Neural progenitor cell (in vitro differentiated cells): Measurements from ENCODE around the gene GPC4. TPM values are rescaled to one million over a fixed set of nuclear protein-coding genes. Genes with fewer than 3 reads are reported as not detected.
A peak's percentile ranks its signal among the peaks of the same experiment; 100 is the strongest.

ENCODE experiments used
- DNase-seq: peaks from one replicate; pipeline ENCODE4 v3.0.0-alpha.2; 2016; ENCODE audit warnings: low spot score
- H2AFZ ChIP-seq: fragments of 200-600 bp; sonication (generic); replicated peaks from 2 replicates; pipeline ENCODE4 v1.6.1; 2016; ENCODE audit warnings: antibody characterized with exemption
- H3F3A ChIP-seq: fragments of 200-600 bp; sonication (generic); 2 replicates; pipeline ENCODE4 v1.6.1; 2016; ENCODE audit warnings: antibody characterized with exemption, low read depth
- H3K27ac ChIP-seq: fragments of 200-600 bp; sonication (generic); 2 replicates; pipeline ENCODE4 v1.5.1; 2016; ENCODE audit warnings: mild to moderate bottlenecking
- H3K27me3 ChIP-seq: fragments of 200-600 bp; sonication (generic); 2 replicates; pipeline ENCODE4 v1.6.1; 2016; ENCODE audit warnings: mild to moderate bottlenecking, moderate library complexity
- H3K36me3 ChIP-seq: fragments of 200-600 bp; sonication (generic); 2 replicates; pipeline ENCODE4 v1.5.1; 2016
- H3K4me1 ChIP-seq: fragments of 200-600 bp; sonication (generic); 2 replicates; pipeline ENCODE4 v1.6.1; 2016; ENCODE audit warnings: mixed run types
- H3K4me2 ChIP-seq: fragments of 200-600 bp; sonication (generic); 2 replicates; pipeline ENCODE4 v1.6.1; 2016
- H3K4me3 ChIP-seq: fragments of 200-600 bp; sonication (generic); 2 replicates; pipeline ENCODE4 v1.5.1; 2016
- H3K79me2 ChIP-seq: fragments of 200-600 bp; sonication (generic); 2 replicates; pipeline ENCODE4 v1.6.1; 2016; ENCODE audit warnings: low read depth
- H3K9ac ChIP-seq: fragments of 200-600 bp; sonication (generic); 2 replicates; pipeline ENCODE4 v1.6.1; 2016
- H3K9me3 ChIP-seq: fragments of 200-600 bp; sonication (generic); 2 replicates; pipeline ENCODE4 v1.5.1; 2016; ENCODE audit warnings: low read depth
- H4K20me1 ChIP-seq: fragments of 200-600 bp; sonication (generic); 2 replicates; pipeline ENCODE4 v1.6.1; 2016; ENCODE audit warnings: low read depth
- H3K27ac Mint-ChIP-seq: 3 replicates; pipeline ENCODE4 v1.8.0; 2021; ENCODE audit warnings: mixed read lengths
- H3K27me3 Mint-ChIP-seq: 2 replicates; pipeline ENCODE4 v1.8.0; 2022; ENCODE audit warnings: low read depth, mild to moderate bottlenecking, inconsistent platforms, moderate library complexity, mixed read lengths; ENCODE audit not compliant: insufficient read depth
- H3K36me3 Mint-ChIP-seq: 3 replicates; pipeline ENCODE4 v1.8.0; 2021; ENCODE audit warnings: mixed read lengths
- H3K4me1 Mint-ChIP-seq: 3 replicates; pipeline ENCODE4 v1.8.0; 2021; ENCODE audit warnings: mixed read lengths
- H3K4me3 Mint-ChIP-seq: 3 replicates; pipeline ENCODE4 v1.8.0; 2021; ENCODE audit warnings: mild to moderate bottlenecking, moderate library complexity, mixed read lengths
- H3K9me3 Mint-ChIP-seq: 3 replicates; pipeline ENCODE4 v1.8.0; 2020; ENCODE audit warnings: mixed read lengths
- EZH2 ChIP-seq: fragments of 200-600 bp; sonication (generic); IDR thresholded peaks from 2 replicates; pipeline ENCODE4 v1.6.1; 2017; ENCODE audit warnings: antibody characterized with exemption, mild to moderate bottlenecking, moderate library complexity
- EZH2phosphoT487 ChIP-seq: fragments of 200-600 bp; sonication (generic); IDR thresholded peaks from 2 replicates; pipeline ENCODE4 v1.6.1; 2017; ENCODE audit warnings: antibody characterized with exemption
- total RNA-seq: library from RNA; depleted of rRNA; stranded (reverse); fragments of >200 nt; gene quantifications from 2 replicates; pipeline ENCODE4 v1.2.3, GENCODE V29; 2015; ENCODE audit warnings: low replicate concordance
- TF ChIP-seq, protein P1 (sequence below): fragments of 200-600 bp; sonication (generic); IDR thresholded peaks from 2 replicates; pipeline ENCODE4 v1.5.1; 2017; ENCODE audit warnings: antibody characterized with exemption, mild to moderate bottlenecking

Gene GPC4
- total RNA-seq, 1 donor from 2014 or later, result 23.6 TPM

- no peaks in the 10 kb centered on the region for H3K9me3 ChIP-seq
- peaks cover 17% of the 10 kb centered on the region for H3K4me1 ChIP-seq
- no peak for DNase-seq
- no peaks in the 10 kb centered on the region for H3K36me3 ChIP-seq
- H4K20me1 ChIP-seq, result peaks cover 13% of the 10 kb centered on the region
- H3K4me2 ChIP-seq, result peak overlapping the region; percentile 8
- Mint-ChIP-seq H3K27ac (peak overlapping the region; percentile 32), H3K4me3 (no peak overlapping the region), H3K9me3 (no peaks in the 10 kb centered on the region), H3K4me1 (peaks cover 77% of the 10 kb centered on the region), H3K36me3 (peaks cover 4% of the 10 kb centered on the region), H3K27me3 (peaks cover 2% of the 10 kb centered on the region)
- H3K27ac ChIP-seq, result no peak overlapping the region
- H3K9ac ChIP-seq, result no peak overlapping the region
- H3K4me3 ChIP-seq, result no peak overlapping the region
- H3K79me2 ChIP-seq, result peaks cover 77% of the 10 kb centered on the region
- TF ChIP-seq, protein P1, sequence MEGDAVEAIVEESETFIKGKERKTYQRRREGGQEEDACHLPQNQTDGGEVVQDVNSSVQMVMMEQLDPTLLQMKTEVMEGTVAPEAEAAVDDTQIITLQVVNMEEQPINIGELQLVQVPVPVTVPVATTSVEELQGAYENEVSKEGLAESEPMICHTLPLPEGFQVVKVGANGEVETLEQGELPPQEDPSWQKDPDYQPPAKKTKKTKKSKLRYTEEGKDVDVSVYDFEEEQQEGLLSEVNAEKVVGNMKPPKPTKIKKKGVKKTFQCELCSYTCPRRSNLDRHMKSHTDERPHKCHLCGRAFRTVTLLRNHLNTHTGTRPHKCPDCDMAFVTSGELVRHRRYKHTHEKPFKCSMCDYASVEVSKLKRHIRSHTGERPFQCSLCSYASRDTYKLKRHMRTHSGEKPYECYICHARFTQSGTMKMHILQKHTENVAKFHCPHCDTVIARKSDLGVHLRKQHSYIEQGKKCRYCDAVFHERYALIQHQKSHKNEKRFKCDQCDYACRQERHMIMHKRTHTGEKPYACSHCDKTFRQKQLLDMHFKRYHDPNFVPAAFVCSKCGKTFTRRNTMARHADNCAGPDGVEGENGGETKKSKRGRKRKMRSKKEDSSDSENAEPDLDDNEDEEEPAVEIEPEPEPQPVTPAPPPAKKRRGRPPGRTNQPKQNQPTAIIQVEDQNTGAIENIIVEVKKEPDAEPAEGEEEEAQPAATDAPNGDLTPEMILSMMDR, result no peak
- no peak for TF ChIP-seq EZH2
- TF ChIP-seq EZH2phosphoT487, result no peak
- no peaks in the 10 kb centered on the region for H3K27me3 ChIP-seq
- H3F3A ChIP-seq, result no peaks in the 10 kb centered on the region
- no peak overlapping the region for H2AFZ ChIP-seq
These were observed 44.5 kb downstream of the GPC4 start for GRCh38 chrX:133370696-133371275.

- Mint-ChIP-seq H3K4me3 (no peak overlapping the region), H3K4me1 (peaks cover 68% of the 10 kb centered on the region), H3K27me3 (peaks cover 2% of the 10 kb centered on the region), H3K27ac (no peak overlapping the region), H3K36me3 (peaks cover 4% of the 10 kb centered on the region), H3K9me3 (no peaks in the 10 kb centered on the region)
- no peak for DNase-seq
- Histone ChIP-seq H3K36me3 (no peaks in the 10 kb centered on the region), H3K4me2 (no peak overlapping the region), H3K79me2 (peaks cover 82% of the 10 kb centered on the region), H3K27me3 (no peaks in the 10 kb centered on the region), H3K27ac (no peak overlapping the region), H3K4me1 (peaks cover 17% of the 10 kb centered on the region), H3K9me3 (no peaks in the 10 kb centered on the region), H3K9ac (no peak overlapping the region), H4K20me1 (no peaks in the 10 kb centered on the region), H2AFZ (no peak overlapping the region), H3F3A (no peaks in the 10 kb centered on the region), H3K4me3 (no peak overlapping the region)
- TF ChIP-seq, protein P1, result no peak
- TF ChIP-seq EZH2 (no peak), EZH2phosphoT487 (no peak)
These were observed 46.2 kb downstream of the GPC4 start for GRCh38 chrX:133369065-133369464.

DNA sequence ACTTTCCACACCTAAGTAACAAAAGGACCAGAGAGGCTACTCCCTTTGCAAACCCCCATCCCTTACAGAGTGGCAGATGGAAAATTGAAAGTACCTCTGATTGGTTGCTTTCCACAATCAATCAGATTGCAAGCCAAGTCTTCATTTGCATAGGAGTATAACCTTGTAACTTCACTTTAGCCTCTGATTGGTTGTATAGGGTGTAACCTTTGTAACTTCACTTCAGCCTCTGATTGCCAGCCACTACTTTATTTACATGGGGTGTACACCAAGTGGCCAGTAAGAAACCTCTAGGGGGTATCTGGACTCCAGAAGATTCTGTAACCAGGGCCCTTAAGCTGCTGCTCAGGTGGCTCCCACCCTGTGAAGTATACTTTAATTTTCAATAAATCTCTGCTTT lies 48.6 kb downstream of the GPC4 start:
- H2AFZ ChIP-seq, result no peak overlapping the region
- H3K36me3 Mint-ChIP-seq, result no peaks in the 10 kb centered on the region
- H3K4me1 ChIP-seq, result peaks cover 17% of the 10 kb centered on the region
- H3K27ac Mint-ChIP-seq, result no peak overlapping the region
- peaks cover 3% of the 10 kb centered on the region for H3K9me3 Mint-ChIP-seq
- no peak overlapping the region for H3K4me2 ChIP-seq
- H3K27ac ChIP-seq, result no peak overlapping the region
- H3K4me3 Mint-ChIP-seq, result no peak overlapping the region
- H3K9me3 ChIP-seq, result no peaks in the 10 kb centered on the region
- H3K4me1 Mint-ChIP-seq, result peaks cover 56% of the 10 kb centered on the region
- no peaks in the 10 kb centered on the region for H3K36me3 ChIP-seq
- no peak overlapping the region for H3K9ac ChIP-seq
- peaks cover 83% of the 10 kb centered on the region for H3K79me2 ChIP-seq
- peaks cover 2% of the 10 kb centered on the region for H3K27me3 Mint-ChIP-seq
- no peaks in the 10 kb centered on the region for H4K20me1 ChIP-seq
- DNase-seq, result no peak
- no peak for TF ChIP-seq EZH2
- TF ChIP-seq, protein P1, result no peak
- no peak for TF ChIP-seq EZH2phosphoT487
- H3F3A ChIP-seq, result no peaks in the 10 kb centered on the region
- no peaks in the 10 kb centered on the region for H3K27me3 ChIP-seq
- H3K4me3 ChIP-seq, result no peak overlapping the region
